Non-pigmented ciliary epithelial cell (primary cell): Measurements from ENCODE around the gene FMN1.
"Not testable (repeated sequence)": the region's sequence is repeated elsewhere in the genome, so short reads cannot be mapped to it uniquely, and the experiment has no call there.

ENCODE experiments used
- DNase-seq: peaks from one replicate; pipeline ENCODE4 v3.0.0-alpha.2; 2010; ENCODE audit warnings: low read depth

FMN1 gene

DNA sequence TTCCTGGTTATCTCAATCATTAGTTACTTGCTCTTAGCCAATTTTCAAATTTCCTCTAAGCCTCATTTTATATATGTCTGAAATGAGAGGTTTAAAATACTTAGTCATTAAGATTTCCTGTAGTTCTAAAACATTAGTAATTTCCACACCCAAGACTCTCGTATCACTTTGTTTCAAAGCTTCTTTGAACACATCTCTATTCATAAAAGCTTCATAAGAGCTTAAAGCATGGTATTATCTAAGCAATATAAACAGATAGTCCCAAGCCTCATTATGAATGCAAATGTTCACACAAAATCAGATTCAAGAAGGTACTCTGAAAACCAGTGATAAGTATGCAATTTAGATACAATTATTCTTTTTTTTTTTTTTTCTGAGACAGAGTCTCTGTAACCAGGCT, 217.0 kb downstream of the FMN1 start:
- no peak for DNase-seq

DNA sequence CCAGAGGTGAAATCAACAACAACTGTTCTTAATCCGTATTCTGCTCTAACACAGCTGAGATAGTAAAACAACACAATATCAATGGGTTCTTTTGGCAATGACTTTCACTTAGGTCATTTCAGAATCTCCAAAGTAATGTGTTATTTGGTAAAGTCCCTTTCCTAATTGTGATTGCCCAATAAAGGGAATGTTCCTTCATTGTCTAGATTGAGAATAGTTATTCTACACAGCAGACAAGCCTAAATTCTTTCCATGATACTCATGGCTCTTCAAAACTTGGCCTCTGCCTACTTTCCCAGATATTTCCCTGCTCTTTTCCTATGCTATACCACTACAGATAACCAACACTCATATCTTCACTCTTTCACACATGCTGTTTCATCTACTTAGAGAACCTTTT, 219.8 kb downstream of the FMN1 start:
- DNase-seq = no peak

DNA sequence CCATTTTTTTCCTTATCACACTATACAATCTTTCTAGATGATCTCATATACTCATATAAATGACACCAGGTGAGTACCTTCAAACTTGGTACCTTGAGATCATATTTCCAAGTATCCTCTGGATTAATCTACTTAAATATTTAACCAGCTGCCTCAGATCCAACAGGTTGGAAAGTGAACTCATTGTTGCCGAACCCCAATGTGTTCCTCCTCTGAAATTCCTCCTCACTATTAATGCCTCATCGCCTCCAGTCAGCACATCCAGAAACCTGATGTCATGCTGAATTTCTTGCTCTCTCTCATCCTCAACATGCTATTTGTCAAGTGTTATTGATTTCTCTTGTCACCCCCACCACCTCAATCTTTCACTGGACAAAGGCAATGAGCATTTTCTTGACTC, 221.8 kb downstream of the FMN1 start:
- no peak for DNase-seq

DNA sequence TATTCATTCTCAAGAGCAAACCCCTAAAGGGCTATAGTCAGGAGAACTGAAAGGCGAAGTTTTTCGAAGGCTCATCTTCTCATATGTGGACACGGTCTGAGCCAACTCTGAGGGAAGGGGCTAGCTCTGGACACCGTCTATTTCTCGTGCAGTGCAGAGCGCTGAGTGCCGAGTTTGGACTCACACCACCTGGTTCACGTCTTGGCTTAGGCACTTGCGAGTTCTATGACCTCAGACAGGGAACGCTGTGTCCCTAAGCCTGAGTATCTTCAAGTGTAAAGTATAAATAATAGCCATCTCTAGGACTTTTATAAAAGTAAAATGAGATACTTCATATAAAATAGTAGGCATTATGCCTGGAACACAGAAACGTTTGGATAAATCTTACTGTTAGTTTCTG, 223.7 kb downstream of the FMN1 start:
- DNase-seq = no peak

DNA sequence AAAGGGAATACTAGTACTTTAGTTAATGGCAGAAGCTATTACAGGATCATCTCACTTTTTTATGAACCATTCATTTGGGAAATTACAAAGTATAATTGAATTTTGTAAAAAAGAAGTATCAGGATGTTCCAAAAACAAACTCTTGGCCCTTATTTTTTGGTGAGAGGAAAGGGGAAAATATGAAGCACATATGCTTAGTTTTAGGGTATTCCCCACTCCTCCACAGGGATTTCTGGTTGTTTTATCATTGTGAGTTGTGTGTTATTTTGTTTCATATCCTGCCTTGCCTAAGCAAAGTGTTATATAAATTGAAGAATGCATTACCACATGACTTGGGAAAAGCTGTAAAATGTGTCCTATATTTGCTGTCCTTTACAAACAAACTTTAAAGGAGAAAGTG, 227.0 kb downstream of the FMN1 start:
- DNase-seq = no peak

- no peak for DNase-seq
Measured at GRCh38 chr15:32966512-32966911, 228.0 kb downstream of the FMN1 start.

DNA sequence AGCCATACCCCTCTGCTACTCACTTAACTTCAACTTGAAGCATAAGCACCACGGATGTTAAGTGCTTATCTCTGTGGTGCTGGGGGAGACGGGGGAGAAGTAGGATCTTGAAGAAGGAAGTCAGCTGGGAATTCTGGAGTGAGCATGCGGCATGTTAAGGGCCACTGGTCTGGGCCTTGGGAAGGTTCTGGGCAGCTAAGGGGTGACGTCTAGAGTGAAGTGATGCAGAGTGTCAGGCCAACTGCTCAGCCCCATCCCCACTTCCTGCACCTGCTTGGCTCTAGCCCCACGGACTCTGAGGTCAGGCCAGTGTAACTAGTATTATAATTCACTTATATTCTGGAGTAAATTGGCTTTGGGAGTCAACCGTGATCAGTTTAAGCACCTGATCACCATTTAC, 228.6 kb downstream of the FMN1 start:
- no peak for DNase-seq

DNA sequence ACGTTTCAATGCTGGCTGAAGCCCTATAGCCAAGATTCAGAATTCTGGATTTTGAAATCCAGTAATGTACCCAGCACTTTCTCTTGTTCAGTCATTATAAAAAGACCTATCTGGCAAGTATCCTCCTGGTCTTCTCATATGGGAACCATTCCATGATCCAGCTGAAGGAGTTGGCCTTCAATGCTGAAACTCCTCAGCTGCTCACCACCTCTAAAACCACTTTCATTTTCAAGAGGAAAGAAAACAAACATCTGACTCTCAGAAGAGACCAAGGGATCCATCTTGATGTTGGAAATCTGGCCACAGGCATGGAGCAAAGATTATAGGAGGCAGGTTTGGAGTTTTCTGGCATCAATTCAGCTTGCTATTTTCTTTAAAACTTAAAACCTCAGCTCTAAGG, 235.4 kb downstream of the FMN1 start:
- DNase-seq = no peak

DNA sequence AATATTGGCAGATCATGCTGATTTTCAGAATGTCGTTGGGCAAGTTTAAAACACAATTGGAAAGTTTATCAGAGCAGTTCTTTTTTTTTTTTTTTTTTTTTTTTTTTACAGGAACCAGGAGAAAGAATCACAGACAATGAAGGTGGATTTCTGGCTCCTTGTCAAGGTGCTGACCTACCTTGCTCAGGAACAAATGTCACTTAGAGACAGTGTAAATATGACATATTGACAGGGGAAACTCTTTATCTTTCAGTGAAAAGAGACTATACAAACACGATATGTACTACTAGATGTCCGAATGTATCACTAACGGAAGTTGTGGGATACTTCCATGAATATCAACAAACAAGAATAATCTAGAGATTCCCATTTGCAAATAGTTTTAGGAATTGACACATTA, 237.3 kb downstream of the FMN1 start:
- no peak for DNase-seq

- DNase-seq = no peak
Measured at GRCh38 chr15:32956711-32957110, 237.8 kb downstream of the FMN1 start.

DNA sequence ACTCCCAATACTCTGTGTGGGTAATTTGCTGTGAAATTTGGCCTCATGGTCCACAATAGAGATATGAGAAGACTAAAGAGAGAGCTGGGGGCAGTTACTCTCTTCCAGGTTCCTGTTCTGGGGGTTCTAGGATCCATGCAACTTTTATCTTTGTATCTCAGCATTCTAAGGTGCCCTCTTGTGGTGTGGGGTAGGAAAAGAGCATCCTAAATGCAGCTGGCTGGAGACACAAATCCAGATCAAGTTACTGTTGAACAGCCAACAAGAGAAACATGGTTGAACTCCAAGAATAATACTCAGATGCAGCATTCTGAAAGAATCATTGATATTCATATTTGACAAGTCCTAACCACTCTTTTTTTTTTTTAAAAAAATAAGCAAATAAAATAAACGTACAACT, 238.5 kb downstream of the FMN1 start:
- peak; percentile 65 for DNase-seq

DNA sequence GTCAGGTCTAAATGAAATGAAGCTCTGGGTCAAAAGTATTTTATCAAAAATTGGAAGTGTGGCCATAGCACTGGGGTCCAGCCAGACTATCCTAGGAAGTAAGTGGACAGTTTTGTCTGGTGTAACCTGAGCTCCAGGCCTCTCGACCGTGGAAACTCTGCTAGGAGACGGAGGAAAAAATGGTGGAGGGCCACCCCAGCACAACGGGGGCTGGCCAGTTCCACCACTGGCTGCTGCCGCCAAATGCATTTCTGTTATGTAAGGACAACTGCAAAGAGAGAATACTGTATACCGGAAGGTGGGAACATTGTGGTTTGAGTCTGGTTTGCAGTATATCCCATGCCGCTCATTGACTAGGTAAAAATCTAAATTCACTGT, 241.0 kb downstream of the FMN1 start:
- DNase-seq = no peak

- DNase-seq = no peak
Measured at GRCh38 chr15:32952901-32953532, 241.5 kb downstream of the FMN1 start.

- DNase-seq = no peak
Measured at GRCh38 chr15:32951736-32952464, 242.6 kb downstream of the FMN1 start.

GRCh38 chr15:32950051-32950450, 244.5 kb downstream of the FMN1 start:
- DNase-seq = not testable (repeated sequence)

DNA sequence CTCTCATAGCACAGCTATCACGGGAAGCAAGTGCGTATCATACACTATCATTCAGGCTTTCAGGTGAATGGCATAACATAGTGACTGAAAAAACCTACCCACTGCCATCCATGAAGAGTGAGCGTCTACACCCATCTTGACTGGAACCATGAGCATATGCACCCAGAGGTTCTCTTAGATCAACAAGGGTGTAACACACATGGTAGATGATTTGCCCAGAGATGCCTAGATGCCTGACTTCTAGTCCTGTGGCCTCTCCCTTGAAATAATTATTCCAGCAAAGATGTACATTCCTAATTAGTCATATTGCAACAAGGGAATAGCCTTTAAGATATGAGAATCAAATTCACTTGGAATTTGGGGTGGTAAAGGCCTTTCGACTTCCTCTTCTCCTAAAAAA, 248.3 kb downstream of the FMN1 start:
- no peak for DNase-seq

DNA sequence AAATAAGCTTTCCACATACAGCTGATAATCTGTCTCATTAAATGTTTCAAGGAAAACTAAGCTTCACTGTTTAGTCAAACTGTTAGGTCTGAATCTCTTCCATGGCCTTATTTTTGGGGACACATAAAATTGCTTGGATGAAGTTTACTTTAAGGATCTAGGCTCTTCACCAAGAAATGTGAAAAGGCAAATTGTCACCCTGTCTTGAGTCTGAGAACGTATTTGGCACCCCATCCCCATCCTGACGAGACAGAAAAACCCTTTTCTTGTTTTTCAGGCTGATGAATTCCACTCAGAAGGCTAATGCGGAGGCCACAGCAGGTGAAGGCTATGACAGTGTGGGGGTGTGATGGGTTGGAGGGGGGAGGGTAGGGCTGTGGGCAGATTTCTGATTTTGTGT, 250.1 kb downstream of the FMN1 start:
- DNase-seq = no peak

GRCh38 chr15:32943711-32944110, 250.8 kb downstream of the FMN1 start:
- no peak for DNase-seq

DNA sequence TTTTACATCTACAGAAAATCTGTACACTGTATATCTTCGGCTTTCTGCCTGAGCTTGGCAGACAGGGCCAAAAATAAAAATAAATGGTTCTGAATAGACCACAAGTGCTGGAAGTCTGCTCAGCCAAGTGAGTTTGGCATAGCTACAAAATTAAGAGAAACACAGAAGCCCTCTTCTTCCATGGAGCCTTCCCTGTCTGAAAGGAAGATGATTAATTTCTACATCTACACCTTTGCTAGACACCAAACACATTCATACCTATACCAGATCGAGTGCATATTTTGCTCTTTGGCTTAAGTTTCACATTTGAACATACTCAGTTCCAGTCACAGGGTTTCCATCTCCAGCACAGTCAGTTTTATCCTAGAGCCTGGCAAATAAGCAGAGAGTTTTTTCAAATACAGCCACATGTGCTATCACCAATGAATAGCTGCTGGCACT, 252.1 kb downstream of the FMN1 start:
- DNase-seq = no peak

- DNase-seq = no peak
Measured at GRCh38 chr15:32941823-32942222, 252.7 kb downstream of the FMN1 start.

DNA sequence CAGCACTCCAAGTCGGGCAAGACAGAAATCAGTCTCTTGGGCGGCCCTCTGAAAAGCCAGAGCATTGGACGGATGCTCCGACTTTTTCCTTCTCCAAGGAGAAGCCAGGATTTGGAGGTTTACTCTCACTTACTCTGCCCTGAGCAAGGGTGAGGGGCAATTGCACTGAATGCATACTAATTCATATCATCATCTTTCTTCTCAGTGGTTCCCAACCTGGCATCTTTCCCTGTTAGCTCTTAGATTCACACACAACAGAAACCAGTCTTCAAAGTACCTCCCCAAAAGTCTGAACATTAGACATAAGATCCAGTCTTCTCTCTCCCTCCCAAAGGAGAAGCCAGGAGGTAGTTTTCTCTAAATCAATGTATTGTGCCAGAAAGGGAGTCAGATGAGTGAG, 257.5 kb downstream of the FMN1 start:
- no peak for DNase-seq

DNA sequence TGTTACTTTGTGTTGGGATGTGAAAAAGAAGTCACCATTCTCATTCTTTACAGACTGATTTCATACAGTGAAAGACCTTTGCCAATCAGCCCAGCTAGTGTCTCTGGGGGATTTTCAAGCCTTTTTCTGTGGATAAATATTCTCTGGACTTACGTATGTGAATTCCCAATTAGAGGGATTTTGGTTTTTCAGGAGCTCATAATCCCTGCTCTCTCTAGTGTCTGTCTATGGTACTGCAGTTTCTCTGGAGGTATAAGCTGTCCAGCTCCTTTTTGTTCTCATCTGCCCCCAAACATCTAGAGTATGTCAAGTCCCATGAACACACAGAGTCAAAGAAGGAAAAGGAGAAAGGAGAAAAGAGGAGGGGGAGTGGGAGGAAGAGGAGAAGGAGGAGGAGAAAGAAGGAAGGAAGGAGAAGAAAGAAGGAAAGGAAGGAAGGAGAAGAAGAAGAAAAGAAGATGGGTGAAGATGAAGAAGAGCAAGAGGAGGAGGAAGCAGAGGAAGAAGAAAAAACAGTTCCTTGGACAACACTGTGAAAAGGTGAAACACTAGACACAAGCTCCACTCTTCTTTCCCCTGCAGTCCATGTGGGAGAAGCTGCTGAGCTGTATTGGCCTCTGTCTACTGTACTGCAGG, 258.1 kb downstream of the FMN1 start:
- DNase-seq = no peak

DNA sequence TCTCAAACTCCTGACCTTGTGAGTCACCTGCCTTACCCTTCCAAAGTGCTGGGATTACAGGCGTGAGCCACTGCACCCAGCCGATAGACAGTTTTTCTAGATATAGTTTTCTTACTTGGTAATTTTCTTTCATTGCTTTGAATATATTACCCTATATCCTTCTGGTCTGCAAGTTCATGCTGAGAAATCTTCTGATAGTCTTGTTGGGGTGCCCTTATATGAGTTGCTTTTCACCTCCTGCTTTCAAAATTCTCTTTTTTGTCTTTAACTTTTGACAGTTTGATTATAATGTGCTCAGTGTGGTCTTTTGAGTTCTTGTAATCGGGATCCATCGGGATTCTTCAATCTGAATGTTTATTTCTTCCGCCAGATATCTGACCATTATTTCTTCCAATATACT, 259.4 kb downstream of the FMN1 start:
- no peak for DNase-seq

- no peak for DNase-seq
Measured at GRCh38 chr15:32933236-32933635, 261.3 kb downstream of the FMN1 start.
